Activated naive CD4-positive, alpha-beta T cell treated with anti-CD3 and anti-CD28 coated beads, Interleukin-2, amount 50 U/mL, for 24 hours (primary cell): Measurements from ENCODE around the gene C10orf143.
"Not testable (repeated sequence)": the region's sequence is repeated elsewhere in the genome, so short reads cannot be mapped to it uniquely, and the experiment has no call there.

Experiments
- H3K27ac Mint-ChIP-seq: one replicate; pipeline ENCODE4 v1.8.0; 2021; ENCODE audit warnings: mild to moderate bottlenecking, mixed read lengths
- H3K27me3 Mint-ChIP-seq: one replicate; pipeline ENCODE4 v1.8.0; 2021; ENCODE audit warnings: mixed read lengths
- H3K36me3 Mint-ChIP-seq: one replicate; pipeline ENCODE4 v1.8.0; 2021; ENCODE audit warnings: mixed read lengths
- H3K4me1 Mint-ChIP-seq: one replicate; pipeline ENCODE4 v1.8.0; 2021; ENCODE audit warnings: mixed read lengths
- H3K4me3 Mint-ChIP-seq: one replicate; pipeline ENCODE4 v1.8.0; 2021; ENCODE audit warnings: mild to moderate bottlenecking, mixed read lengths
- H3K9me3 Mint-ChIP-seq: one replicate; pipeline ENCODE4 v1.8.0; 2021; ENCODE audit warnings: mixed read lengths

Gene C10orf143

DNA sequence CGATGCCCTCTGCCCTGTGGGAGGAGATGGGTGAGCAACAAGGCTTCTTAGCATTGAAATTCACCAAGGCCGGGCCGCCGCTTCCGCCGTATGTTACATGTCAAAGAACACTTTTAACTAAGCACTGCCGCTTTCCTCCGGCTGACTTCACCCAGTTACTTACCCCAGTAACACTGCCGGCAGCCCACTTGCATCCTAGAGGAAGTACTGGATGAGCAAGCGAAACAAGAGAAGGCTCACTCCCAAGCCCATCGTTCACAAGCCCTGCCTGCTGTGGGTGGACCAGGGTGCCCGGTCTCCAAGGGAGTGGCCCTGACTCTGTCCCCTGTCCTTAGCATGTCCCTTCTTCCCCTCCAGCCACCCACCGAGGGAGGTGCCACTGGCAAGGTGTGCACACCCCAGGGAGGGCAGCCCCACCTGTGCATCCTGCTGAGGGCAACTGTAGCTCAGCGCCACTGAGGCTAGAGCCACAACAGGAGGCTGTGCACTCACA lies 73.4 kb downstream of the C10orf143 start:
- Mint-ChIP-seq H3K4me3 (no peak overlapping the region), H3K36me3 (no peaks in the 10 kb centered on the region), H3K27ac (no peak overlapping the region), H3K9me3 (no peaks in the 10 kb centered on the region), H3K27me3 (peaks cover 1% of the 10 kb centered on the region), H3K4me1 (no peaks in the 10 kb centered on the region)

DNA sequence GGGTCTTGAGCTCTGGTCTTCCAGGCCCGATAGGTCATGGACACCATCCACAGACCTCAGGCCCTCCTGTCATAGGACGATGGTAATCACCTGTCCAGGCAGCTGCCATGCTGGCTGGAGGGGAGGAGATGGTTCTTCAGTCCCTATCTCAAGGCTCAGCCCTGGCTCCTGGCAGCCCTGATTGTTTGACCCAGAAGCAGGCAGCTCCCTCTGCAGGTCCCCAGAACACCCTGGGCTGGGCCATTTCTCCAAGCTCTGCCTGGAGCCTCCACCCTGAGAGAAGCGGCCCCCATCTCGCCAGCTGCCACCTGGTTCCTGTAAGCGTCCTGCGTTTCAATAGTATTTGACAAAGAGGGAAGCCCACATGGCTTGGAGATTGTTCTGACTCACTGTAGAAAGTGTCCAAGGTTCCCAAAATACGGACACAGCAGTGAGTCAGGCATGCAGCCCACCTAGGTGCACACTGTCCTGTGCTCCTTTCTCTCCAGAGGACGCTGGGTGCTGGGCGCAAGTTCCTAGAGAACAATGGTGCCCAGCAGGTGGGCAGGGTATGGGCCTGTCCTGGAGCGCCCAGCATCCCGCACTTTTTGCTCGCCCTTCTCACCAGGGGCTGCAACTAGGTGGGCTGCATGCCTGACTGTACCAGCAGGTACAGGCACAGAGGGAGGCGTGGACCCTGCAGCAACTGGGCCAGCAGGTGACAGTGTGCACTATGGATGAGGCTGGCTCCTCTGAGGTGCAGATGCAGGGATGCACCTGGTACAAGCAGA lies 74.1 kb downstream of the C10orf143 start:
- Mint-ChIP-seq H3K36me3 (no peaks in the 10 kb centered on the region), H3K27me3 (peaks cover 1% of the 10 kb centered on the region), H3K9me3 (no peaks in the 10 kb centered on the region)

DNA sequence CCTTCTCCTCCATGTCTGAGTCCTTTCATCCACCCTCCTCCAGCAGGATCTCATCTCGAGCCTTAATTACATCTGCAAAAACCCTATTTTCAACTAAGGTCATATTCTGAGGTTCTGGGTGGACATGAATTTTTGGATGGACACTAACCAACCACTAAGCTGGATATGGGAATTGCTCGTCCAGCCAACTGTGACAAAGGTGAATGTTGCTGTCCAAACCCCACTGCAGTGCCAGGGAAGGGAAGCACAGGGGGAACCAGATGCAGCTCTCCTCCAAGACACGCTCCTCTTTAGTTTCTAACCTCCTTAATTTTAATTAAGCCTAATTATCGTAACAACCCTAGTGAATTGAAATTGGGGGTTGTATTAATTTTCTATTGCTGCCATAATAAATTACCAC lies 81.4 kb downstream of the C10orf143 start:
- no peak overlapping the region for H3K27ac Mint-ChIP-seq
- no peaks in the 10 kb centered on the region for H3K36me3 Mint-ChIP-seq

More for the DNA sequence above, 74.1 kb downstream of the C10orf143 start:
- H3K4me3 Mint-ChIP-seq = no peak overlapping the region
- no peaks in the 10 kb centered on the region for H3K4me1 Mint-ChIP-seq
- H3K27ac Mint-ChIP-seq = no peak overlapping the region

DNA sequence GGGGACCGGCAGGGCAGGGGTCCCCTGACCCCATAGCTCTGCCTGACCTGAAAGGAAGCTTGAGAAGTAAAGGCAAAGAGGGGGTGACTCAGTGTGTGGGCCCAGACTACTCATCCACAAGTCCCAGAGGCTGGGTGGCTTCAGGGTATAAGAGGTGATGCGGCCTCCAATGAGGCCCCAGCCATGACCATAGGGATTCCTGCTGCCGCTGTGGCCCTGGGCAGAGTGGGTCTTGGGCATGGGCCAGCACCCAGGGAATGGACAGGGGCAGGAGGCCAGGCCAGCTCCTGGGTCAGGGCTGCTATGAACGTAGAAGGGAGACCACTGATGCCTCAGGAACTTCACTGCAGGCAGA lies 82.2 kb downstream of the C10orf143 start:
- no peak overlapping the region for H3K4me3 Mint-ChIP-seq
- no peaks in the 10 kb centered on the region for H3K4me1 Mint-ChIP-seq
- H3K27ac Mint-ChIP-seq = no peak overlapping the region
- H3K27me3 Mint-ChIP-seq = no peaks in the 10 kb centered on the region
- no peaks in the 10 kb centered on the region for H3K9me3 Mint-ChIP-seq
- H3K36me3 Mint-ChIP-seq = no peaks in the 10 kb centered on the region

More for the DNA sequence above, 81.4 kb downstream of the C10orf143 start:
- Mint-ChIP-seq H3K9me3 (no peaks in the 10 kb centered on the region), H3K27me3 (no peaks in the 10 kb centered on the region), H3K4me1 (no peaks in the 10 kb centered on the region), H3K4me3 (no peak overlapping the region)

DNA sequence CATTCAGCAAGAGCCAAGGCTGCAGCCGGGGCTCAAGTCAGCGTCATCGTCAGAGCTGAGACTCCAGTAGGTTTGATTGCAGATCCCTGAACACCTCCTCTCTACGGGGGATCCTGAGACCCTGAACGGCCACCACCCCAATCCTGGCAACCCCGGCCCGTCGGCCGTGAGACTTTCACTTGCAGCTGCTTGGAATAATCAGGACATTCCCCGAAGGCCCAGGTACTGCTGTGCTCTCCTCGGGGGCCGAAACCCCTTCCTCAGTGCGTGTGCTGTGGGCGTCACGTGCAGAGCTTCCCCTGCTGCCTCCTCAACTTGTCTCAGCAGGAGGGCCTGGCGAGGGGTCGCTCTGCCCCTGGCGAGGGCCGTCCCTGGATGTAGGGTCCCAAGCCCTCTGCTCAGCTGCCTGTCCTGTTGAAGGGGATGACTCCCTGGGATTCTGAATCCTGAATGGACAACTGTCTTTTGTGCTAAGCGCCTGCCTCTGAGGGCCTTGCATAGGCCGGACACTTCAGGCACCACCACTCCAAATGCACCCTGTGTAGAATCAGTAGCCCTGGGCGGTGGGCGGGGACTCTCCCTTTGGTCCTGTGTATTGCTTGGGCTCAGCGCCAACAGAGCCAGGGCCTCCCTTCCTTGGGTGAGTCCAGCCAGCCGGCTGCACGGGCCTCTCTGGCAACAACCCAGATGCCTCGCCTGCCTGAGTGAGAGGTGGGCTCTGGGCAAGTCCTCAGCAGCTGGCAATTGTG lies 82.7 kb downstream of the C10orf143 start:
- Mint-ChIP-seq H3K27me3 (no peaks in the 10 kb centered on the region), H3K4me3 (no peak overlapping the region), H3K9me3 (no peaks in the 10 kb centered on the region), H3K36me3 (no peaks in the 10 kb centered on the region), H3K27ac (no peak overlapping the region), H3K4me1 (no peaks in the 10 kb centered on the region)

DNA sequence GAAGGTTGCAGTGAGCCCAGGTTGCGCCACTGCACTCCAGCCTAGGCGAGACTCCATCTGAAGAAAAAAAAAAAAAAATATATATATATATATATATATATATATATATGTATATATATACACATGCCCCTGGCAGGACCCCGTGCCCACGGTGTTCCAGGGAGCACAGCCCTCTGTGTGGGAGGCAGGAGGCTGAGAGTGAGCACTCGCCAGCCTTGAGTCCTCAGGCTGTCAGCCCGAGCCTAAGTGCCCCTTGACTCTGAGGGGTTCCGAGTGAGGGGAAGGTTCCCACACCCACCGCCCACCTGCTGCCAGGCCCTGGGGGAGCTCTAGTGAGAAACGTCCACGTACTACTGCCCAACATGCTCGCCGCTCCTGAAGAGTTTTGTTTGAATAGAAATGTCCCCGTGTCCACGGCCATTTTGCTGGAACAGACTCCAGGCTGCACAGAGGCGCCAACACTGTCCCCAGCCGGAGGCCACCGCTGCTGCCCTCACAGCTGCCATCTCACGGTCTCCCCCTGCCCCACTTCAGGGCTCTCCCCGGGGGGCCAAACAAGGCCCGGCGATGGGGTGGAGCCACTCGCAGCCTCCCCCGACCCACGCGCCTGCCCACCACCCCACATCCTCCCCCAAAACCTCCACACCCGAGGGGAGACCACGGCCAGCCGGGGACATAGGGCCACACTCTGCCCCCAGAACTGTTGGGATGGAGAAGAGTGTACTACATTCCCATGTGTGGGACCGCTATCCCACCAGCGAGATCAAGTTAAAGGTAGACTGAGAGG lies 83.8 kb downstream of the C10orf143 start:
- no peaks in the 10 kb centered on the region for H3K36me3 Mint-ChIP-seq
- H3K27ac Mint-ChIP-seq = no peak overlapping the region
- H3K9me3 Mint-ChIP-seq = no peaks in the 10 kb centered on the region
- H3K27me3 Mint-ChIP-seq = no peaks in the 10 kb centered on the region
- H3K4me1 Mint-ChIP-seq = no peaks in the 10 kb centered on the region
- H3K4me3 Mint-ChIP-seq = no peak overlapping the region

DNA sequence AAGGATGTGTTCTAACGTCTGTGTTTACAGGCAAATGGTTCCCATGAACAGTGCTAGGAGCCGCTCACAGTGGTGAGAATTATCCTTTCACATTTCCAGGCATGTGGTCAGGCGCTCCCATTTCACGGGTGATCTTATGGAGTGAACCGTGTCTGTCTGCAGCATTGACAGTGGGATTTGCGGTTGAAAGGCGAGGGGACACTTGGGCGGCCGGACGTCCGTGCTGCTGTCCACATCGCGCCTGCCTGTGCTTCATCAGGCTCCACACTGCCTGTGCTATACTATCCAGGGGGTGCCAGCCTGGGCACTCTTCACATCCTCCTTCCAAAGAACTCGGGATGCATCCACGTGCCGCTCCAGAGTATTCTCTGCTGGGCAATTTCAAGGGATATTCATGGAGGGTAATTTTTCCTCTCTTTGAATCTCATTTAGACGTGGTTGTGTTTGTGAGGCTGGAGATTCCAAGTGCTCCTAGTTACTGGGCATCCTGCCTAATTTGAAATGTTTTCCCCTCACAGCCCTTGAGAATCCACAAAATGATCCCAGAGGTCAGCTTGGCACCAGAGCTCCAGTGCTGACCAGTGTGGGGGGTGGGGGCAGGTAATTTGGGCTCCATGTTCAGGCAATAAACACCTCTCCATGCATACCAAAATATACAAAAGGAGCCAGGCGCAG lies 84.7 kb downstream of the C10orf143 start:
- Mint-ChIP-seq H3K27me3 (no peaks in the 10 kb centered on the region), H3K9me3 (no peaks in the 10 kb centered on the region), H3K27ac (no peak overlapping the region), H3K4me3 (no peak overlapping the region), H3K4me1 (no peaks in the 10 kb centered on the region), H3K36me3 (no peaks in the 10 kb centered on the region)

DNA sequence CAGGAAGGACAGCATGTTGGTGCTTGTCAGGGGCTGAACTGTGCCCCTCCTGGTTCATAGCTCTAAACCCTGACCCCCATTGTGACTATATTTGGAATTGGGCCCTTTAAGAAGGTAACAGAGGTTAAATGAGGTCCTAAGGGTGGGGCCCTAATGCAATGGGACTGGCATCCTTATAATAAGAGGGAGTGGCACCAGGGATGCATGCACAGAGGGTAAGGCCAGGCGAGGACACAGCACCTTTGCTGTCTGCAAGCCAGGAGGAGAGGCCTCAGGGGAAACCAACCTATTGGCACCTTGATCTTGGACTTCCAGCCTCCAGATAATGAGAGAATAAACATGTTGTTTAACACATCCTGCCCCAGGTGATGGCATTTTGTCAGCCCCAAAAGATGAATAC lies 85.3 kb downstream of the C10orf143 start:
- no peaks in the 10 kb centered on the region for H3K9me3 Mint-ChIP-seq
- no peaks in the 10 kb centered on the region for H3K27me3 Mint-ChIP-seq
- H3K36me3 Mint-ChIP-seq = no peaks in the 10 kb centered on the region
- H3K27ac Mint-ChIP-seq = no peak overlapping the region
- no peak overlapping the region for H3K4me3 Mint-ChIP-seq
- no peaks in the 10 kb centered on the region for H3K4me1 Mint-ChIP-seq

DNA sequence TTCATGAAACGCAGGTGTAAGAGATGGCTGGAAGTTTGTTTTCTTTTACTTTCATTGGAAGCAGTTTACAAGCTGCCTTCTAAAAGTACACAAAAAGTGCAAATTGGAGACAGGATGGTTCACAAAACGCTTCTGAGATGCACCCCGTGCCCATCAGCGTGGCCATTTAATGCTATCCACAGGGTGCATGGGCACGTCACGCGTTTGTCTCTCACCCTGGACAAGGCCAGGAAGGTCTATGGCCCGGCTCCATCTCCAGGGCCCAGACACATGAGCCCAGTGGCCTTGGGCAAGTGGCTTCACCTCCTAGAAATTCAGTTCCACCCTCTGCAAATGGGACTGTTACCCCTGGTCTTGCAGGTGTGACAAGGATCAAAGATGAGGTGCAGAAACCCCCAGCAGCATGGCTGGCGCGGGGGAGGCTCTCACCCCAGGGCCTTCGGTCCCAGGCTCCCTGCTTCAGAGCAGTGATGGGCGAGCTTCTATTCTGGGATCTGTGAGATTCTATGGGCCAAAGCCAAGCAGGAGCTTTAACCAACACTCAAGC lies 85.8 kb downstream of the C10orf143 start:
- Mint-ChIP-seq H3K9me3 (no peaks in the 10 kb centered on the region), H3K27me3 (no peaks in the 10 kb centered on the region), H3K4me3 (no peak overlapping the region), H3K36me3 (no peaks in the 10 kb centered on the region), H3K4me1 (no peaks in the 10 kb centered on the region), H3K27ac (no peak overlapping the region)

DNA sequence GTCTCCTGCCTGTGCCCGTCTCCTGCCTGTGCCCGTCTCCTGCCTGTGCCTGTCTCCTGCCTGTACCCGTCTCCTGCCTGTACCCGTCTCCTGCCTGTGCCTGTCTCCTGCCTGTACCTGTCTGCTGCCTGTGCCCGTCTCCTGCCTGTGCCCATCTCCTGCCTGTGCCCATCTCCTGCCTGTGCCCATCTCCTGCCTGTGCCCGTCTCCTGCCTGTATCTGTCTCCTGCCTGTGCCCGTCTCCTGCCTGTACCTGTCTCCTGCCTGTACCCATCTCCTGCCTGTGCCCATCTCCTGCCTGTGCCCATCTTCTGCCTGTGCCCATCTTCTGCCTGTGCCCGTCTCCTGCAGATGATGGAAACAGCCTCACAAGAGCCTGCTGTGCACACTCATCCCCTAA lies 86.3 kb downstream of the C10orf143 start:
- H3K4me3 Mint-ChIP-seq, H3K9me3 Mint-ChIP-seq, H3K27me3 Mint-ChIP-seq, H3K36me3 Mint-ChIP-seq, H3K27ac Mint-ChIP-seq, H3K4me1 Mint-ChIP-seq: not testable (repeated sequence)

DNA sequence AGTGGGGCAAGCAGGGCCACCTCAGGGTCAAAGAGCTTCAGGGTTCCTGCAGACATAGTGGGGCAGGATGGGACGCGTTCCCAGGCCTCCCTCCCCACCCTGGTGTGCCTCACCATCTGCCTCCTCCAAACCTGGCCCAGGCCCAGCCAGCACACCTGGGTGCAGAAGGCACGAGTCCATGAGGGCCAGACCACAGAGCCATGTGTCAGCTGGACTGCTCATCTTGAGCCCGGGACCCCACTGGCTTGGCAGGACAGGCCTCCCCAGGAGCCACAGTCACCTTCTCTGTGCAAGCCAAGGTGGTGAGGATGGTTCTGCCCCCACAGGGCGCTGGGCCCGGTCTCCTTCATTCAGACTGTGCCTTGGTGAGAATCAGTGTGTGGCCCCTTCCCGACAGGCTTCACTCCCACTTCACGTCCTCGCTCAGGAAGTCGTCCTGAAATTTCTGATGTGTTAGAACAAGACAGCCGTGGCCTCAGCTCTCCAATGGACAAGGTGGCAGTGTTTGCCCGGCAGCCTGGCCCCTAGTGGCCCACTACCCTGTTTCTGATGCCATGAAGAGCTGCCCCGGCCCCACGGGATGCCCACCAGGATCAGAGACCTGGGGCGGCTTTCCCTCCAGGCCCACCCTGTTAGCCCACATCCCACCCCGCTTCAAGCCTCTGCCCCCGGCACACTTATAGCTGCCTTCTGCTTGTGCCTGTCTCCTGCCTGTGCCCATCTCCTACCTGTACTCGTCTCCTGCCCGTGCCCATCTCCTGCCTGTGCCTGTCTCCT lies 87.0 kb downstream of the C10orf143 start:
- H3K4me1 Mint-ChIP-seq = no peaks in the 10 kb centered on the region
- no peaks in the 10 kb centered on the region for H3K9me3 Mint-ChIP-seq
- no peak overlapping the region for H3K4me3 Mint-ChIP-seq
- no peak overlapping the region for H3K27ac Mint-ChIP-seq
- no peaks in the 10 kb centered on the region for H3K36me3 Mint-ChIP-seq
- H3K27me3 Mint-ChIP-seq = no peaks in the 10 kb centered on the region

DNA sequence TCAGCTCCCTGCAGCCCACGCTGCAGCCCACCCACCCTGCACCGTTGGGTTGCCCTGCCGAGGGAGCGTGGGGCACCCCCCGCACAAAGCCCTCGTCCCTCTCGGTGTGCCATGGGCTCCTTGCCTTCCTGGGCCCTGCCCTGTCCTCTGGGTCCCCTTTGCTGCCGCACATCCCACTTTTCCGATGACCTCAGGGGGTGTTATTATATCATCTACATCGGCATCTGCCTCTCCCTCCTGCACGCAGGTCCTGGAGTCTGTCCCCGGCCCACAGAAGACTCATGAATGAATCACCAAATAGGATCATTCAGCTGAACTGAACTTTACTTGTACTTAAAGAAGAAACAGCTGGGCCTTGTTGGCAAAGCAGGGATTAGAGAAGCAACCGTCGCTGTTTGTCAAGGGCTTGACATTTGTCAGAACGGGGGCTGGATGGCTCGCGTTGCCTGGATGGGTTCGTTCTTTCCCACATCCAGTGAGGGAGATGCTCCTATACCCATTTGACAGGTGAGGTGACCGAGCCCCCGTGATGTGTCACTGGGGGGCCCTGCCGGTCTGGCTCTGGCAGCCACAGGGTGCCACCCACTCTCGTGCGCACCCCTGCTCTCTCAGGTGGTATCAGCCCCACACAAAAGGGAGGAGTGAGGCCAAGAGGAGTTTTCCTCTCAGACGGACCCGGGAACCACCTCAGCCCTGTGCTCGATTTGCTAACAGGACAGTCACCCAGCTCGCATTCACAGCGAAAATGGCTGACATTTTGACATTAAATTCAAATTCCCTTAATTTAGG lies 87.9 kb downstream of the C10orf143 start:
- Mint-ChIP-seq H3K4me3 (no peak overlapping the region), H3K9me3 (no peaks in the 10 kb centered on the region), H3K27me3 (no peaks in the 10 kb centered on the region), H3K27ac (no peak overlapping the region), H3K36me3 (no peaks in the 10 kb centered on the region), H3K4me1 (no peaks in the 10 kb centered on the region)

DNA sequence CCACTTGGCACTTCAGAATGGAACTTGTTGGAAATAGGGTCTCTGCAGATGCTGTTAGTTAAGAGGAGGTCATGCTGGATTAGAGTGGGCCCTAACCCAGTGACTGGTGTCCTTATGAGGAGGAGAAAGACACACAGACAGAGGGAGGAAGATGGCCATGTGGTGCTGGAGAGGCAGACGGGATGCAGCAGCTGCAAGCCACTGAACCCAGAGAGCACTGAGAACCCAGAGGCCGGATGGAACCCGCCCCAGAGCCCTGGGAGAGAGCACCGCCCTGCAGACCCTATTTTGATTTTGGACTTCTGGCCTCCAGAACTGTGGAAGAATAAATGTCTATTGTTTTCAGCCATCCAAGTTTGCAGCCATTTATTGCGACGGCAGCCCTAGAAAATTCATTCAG lies 88.5 kb downstream of the C10orf143 start:
- H3K9me3 Mint-ChIP-seq = no peaks in the 10 kb centered on the region
- H3K4me3 Mint-ChIP-seq = no peak overlapping the region
- no peaks in the 10 kb centered on the region for H3K27me3 Mint-ChIP-seq
- H3K36me3 Mint-ChIP-seq = no peaks in the 10 kb centered on the region
- H3K4me1 Mint-ChIP-seq = no peaks in the 10 kb centered on the region
- no peak overlapping the region for H3K27ac Mint-ChIP-seq

DNA sequence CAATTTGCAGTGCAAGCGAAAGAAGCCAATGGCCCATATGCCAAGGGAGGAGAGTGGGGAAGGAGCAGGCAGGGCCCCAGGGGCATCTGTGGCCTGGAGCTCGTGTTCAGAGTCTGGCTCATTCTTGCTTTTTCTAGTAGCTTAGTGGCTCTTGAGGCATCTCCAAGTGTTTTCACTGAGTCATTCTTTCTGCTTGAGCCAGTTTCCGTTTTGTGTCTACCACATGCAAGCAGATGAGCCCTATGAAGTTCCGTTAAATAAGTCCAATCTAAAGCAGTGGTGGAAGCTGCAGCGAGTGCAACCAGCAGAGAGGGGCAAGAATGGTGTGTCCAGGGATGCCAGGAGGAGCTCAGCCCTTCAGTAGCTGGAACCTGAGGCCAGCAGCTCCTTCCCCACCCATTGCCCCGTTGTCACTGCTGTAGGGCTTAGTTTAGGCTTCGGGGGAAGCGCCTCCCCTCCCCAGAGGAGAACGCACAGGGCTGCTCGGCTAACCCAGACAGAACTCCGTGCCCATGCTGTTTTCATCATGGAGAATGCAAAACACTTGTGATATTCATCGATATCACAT lies 89.2 kb downstream of the C10orf143 start:
- Mint-ChIP-seq H3K27me3 (no peaks in the 10 kb centered on the region), H3K27ac (no peak overlapping the region)

More for the DNA sequence above, 89.2 kb downstream of the C10orf143 start:
- H3K4me1 Mint-ChIP-seq = no peaks in the 10 kb centered on the region
- no peak overlapping the region for H3K4me3 Mint-ChIP-seq
- no peaks in the 10 kb centered on the region for H3K9me3 Mint-ChIP-seq
- H3K36me3 Mint-ChIP-seq = no peaks in the 10 kb centered on the region
